Glutamatergic neuron (in vitro differentiated cells): Measurements from ENCODE around the gene SLC1A7. TPM values are rescaled to one million over a fixed set of nuclear protein-coding genes. Genes with fewer than 3 reads are reported as not detected.

Source experiments
- DNase-seq: peaks from one replicate; pipeline ENCODE4 v3.0.0; 2022
- H3K27ac Mint-ChIP-seq: one replicate; pipeline ENCODE4 v1.8.0; 2020; ENCODE audit warnings: mild to moderate bottlenecking, mixed read lengths, inconsistent platforms; ENCODE audit not compliant: unreplicated experiment
- H3K27me3 Mint-ChIP-seq: one replicate; pipeline ENCODE4 v1.8.0; 2020; ENCODE audit warnings: mild to moderate bottlenecking, moderate library complexity, mixed read lengths, inconsistent platforms; ENCODE audit not compliant: unreplicated experiment
- H3K36me3 Mint-ChIP-seq: one replicate; pipeline ENCODE4 v1.8.0; 2020; ENCODE audit warnings: mild to moderate bottlenecking, mixed read lengths, inconsistent platforms; ENCODE audit not compliant: unreplicated experiment
- H3K4me1 Mint-ChIP-seq: one replicate; pipeline ENCODE4 v1.8.0; 2020; ENCODE audit warnings: mild to moderate bottlenecking, low read depth, mixed read lengths, inconsistent platforms; ENCODE audit not compliant: unreplicated experiment
- H3K4me3 Mint-ChIP-seq: one replicate; pipeline ENCODE4 v1.8.0; 2020; ENCODE audit warnings: mild to moderate bottlenecking, mixed read lengths, inconsistent platforms; ENCODE audit not compliant: unreplicated experiment
- H3K9me3 Mint-ChIP-seq: one replicate; pipeline ENCODE4 v1.8.0; 2020; ENCODE audit warnings: mild to moderate bottlenecking, moderate library complexity, mixed read lengths, inconsistent platforms; ENCODE audit not compliant: unreplicated experiment
- CTCF ChIP-seq: fragments of 200-600 bp; sonication (generic); IDR thresholded peaks from one replicate; pipeline ENCODE4 v1.5.0; 2021; ENCODE audit not compliant: partially characterized antibody, unreplicated experiment
- total RNA-seq: library from RNA; stranded (reverse); fragmentation: NEBNext Ultra II Directional; extraction: Animal tissue kit (Norgen Biotek cat#: 25700); gene quantifications from one replicate; pipeline ENCODE4 v1.2.1, GENCODE V29; 2021; ENCODE audit not compliant: unreplicated experiment

Gene SLC1A7
- total RNA-seq, 1 donor from 2014 or later: not detected

GRCh38 chr1:53060579-53060978 is 81.9 kb downstream of the SLC1A7 start:
- no peak for TF ChIP-seq CTCF
- Mint-ChIP-seq H3K4me3 (no peak overlapping the region), H3K36me3 (no peaks in the 10 kb centered on the region), H3K27me3 (peaks cover 13% of the 10 kb centered on the region), H3K27ac (no peak overlapping the region), H3K9me3 (peaks cover 4% of the 10 kb centered on the region), H3K4me1 (peaks cover 8% of the 10 kb centered on the region)
- no peak for DNase-seq

GRCh38 chr1:53057127-53057526 is 85.3 kb downstream of the SLC1A7 start:
- DNase-seq: no peak
- Mint-ChIP-seq H3K36me3 (no peaks in the 10 kb centered on the region), H3K4me3 (no peak overlapping the region), H3K9me3 (peaks cover 2% of the 10 kb centered on the region), H3K4me1 (peaks cover 8% of the 10 kb centered on the region), H3K27ac (no peak overlapping the region), H3K27me3 (peaks cover 5% of the 10 kb centered on the region)
- no peak for TF ChIP-seq CTCF

GRCh38 chr1:53051676-53052075 is 90.8 kb downstream of the SLC1A7 start:
- peaks cover 2% of the 10 kb centered on the region for H3K27me3 Mint-ChIP-seq
- no peak for TF ChIP-seq CTCF
- peaks cover 6% of the 10 kb centered on the region for H3K9me3 Mint-ChIP-seq
- H3K4me3 Mint-ChIP-seq: no peak overlapping the region
- no peak for DNase-seq
- H3K36me3 Mint-ChIP-seq: no peaks in the 10 kb centered on the region
- H3K27ac Mint-ChIP-seq: no peak overlapping the region
- peaks cover 35% of the 10 kb centered on the region for H3K4me1 Mint-ChIP-seq

GRCh38 chr1:53050310-53050709 is 92.1 kb downstream of the SLC1A7 start:
- Mint-ChIP-seq H3K4me1 (peaks cover 35% of the 10 kb centered on the region), H3K36me3 (no peaks in the 10 kb centered on the region), H3K27ac (no peak overlapping the region), H3K4me3 (no peak overlapping the region), H3K27me3 (peaks cover 3% of the 10 kb centered on the region), H3K9me3 (peaks cover 6% of the 10 kb centered on the region)
- no peak for TF ChIP-seq CTCF
- DNase-seq: no peak

- Mint-ChIP-seq H3K27ac (peak overlapping the region; percentile 70), H3K4me1 (peaks cover 35% of the 10 kb centered on the region), H3K9me3 (peaks cover 6% of the 10 kb centered on the region), H3K36me3 (no peaks in the 10 kb centered on the region), H3K4me3 (peak overlapping the region; percentile 55), H3K27me3 (peaks cover 3% of the 10 kb centered on the region)
- DNase-seq: no peak
- TF ChIP-seq CTCF: no peak
These were observed 92.9 kb downstream of the SLC1A7 start for GRCh38 chr1:53049574-53049967.
